Measurements from ENCODE around the gene SLC25A43.
"Not testable (repeated sequence)": the region's sequence is repeated elsewhere in the genome, so short reads cannot be mapped to it uniquely, and the experiment has no call there.

Gene SLC25A43

GRCh38 chrX:119398974-119399771, at the start of gene SLC25A43:
Gene SLC25A43, plus strand, starts transcription at chrX:119399336. Its CDS starts 68 bp downstream, at chrX:119399404.
- peak; percentile 17 for DNase-seq (ENCODE audit: low spot score)

GRCh38 chrX:119359618-119360382, 39.3 kb upstream of the SLC25A43 start:
- DNase-seq (ENCODE audit: low spot score), result no peak

GRCh38 chrX:119361451-119361850, 37.7 kb upstream of the SLC25A43 start:
- not testable (repeated sequence) for DNase-seq (ENCODE audit: low spot score)

DNA sequence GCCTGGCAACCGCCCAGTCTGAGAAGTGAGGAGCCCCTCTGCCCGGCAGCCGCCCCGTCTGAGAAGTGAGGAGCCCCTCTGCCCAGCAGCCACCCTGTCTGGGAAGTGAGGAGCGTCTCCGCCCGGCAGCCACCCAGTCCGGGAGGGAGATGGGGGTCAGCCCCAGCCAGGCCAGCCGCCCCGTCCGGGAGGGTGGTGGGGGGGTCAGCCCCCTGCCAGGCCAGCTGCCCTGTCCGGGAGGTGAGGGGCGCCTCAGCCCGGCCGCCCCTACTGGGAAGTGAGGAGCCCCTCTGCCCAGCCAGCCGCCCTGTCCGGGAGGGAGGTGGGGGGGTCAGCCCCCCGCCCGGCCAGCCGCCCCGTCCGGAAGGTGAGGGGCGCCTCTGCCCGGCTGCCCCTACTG, 37.1 kb upstream of the SLC25A43 start:
- DNase-seq (ENCODE audit: low spot score), result not testable (repeated sequence)

DNA sequence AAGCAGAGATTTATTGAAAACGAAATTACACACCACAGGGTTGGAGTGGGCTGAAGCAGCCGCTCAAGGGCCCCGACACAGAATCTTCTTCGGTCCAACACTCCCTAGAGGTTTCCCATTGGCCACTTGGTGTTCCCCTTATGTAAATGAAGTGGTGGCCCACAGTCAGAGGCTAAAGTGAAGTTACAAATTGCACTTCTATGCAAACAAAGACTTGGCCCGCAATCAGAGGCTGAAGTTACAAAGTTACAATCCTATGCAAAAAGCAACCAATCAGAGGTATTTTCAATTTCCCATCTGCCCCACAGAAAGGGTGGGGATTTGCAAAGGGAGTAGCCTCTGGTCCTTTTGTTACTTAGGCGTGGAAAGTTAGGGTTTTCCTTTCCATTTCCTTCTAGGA, 35.7 kb upstream of the SLC25A43 start:
- no peak for DNase-seq (ENCODE audit: low spot score)

DNA sequence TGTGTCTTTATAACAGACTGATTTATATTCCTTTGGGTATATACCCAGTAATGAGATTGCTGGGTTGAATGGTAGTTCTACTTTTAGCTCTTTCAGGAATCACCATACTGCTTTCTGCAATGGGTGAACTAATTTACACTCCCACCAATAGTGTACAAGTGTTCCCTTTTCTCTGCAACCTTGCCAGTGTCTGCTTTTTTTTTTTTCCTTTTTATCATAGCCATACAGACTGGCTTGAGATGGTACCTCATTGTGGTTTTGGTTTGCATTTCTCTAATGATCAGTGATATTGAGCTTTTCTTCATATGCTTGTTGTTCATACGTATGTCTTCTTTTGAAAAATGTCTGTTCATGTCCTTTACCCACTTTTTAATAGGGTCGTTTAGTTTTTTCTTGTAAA, 27.3 kb upstream of the SLC25A43 start:
- not testable (repeated sequence) for DNase-seq (ENCODE audit: low spot score)

DNA sequence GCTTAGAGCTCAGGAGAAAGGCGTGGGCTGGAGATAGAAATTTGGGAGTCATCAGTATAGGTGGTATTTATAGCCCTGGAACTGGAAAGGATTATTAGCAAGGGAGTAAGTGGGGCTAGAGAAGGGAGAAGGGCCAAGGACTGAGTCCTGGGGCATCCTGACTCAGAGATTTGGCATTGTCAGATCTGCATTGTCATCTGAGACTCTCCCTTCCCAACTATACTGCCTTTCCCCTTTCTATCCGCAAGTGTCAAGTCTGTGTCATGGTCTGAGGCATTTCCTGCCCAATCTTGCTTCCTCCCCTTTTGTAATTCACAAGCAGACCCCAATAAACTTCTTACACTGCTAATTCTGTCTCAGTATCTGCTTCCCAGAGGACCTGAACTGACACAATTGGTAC, 24.4 kb upstream of the SLC25A43 start:
- no peak for DNase-seq (ENCODE audit: low spot score)

- DNase-seq (ENCODE audit: low spot score), result no peak
These were observed 23.6 kb upstream of the SLC25A43 start for GRCh38 chrX:119375561-119375960.

GRCh38 chrX:119376312-119376711, 22.8 kb upstream of the SLC25A43 start:
- DNase-seq (ENCODE audit: low spot score), result no peak

GRCh38 chrX:119381349-119381944, 17.7 kb upstream of the SLC25A43 start:
- no peak for DNase-seq (ENCODE audit: low spot score)

- no peak for DNase-seq (ENCODE audit: low spot score)
These were observed 16.5 kb upstream of the SLC25A43 start for GRCh38 chrX:119382606-119383005.

DNA sequence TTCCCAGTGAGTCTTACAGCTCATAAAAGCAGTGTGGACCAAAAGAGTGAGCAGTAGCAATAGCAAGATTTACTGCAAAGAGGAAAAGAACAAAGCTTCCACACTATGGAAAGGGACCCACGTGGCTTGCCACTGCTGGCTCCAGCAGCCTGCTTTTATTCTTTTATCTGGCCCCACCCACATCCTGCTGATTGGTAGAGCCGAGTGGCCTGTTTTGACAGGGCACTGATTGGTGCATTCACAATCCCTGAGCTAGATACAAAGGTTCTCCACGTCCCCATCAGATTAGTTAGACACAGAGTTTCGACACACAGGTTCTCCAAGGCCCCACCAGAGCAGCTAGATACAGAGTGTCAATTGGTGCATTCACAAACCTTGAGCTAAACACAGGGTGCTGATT, 12.5 kb upstream of the SLC25A43 start:
- DNase-seq (ENCODE audit: low spot score), result not testable (repeated sequence)

DNA sequence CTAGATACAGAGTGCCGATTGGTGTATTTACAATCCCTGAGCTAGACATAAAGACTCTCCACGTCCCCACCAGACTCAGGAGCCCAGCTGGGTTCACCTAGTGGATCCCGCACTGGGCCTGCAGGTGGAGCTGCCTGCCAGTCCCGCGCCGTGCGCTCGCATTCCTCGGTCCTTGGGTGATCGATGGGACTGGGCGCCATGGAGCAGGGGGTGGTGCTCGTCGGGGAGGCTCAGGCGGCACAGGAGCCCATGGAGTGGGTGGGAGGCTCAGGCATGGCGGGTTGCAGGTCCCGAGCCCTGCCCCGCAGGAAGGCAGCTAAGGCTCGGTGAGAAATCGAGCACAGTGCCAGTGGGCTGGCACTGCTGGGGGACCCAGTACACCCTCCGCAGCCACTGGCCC, 11.7 kb upstream of the SLC25A43 start:
- DNase-seq (ENCODE audit: low spot score), result not testable (repeated sequence)

- no peak for DNase-seq (ENCODE audit: low spot score)
These were observed 9.9 kb upstream of the SLC25A43 start for GRCh38 chrX:119389214-119389613.

DNA sequence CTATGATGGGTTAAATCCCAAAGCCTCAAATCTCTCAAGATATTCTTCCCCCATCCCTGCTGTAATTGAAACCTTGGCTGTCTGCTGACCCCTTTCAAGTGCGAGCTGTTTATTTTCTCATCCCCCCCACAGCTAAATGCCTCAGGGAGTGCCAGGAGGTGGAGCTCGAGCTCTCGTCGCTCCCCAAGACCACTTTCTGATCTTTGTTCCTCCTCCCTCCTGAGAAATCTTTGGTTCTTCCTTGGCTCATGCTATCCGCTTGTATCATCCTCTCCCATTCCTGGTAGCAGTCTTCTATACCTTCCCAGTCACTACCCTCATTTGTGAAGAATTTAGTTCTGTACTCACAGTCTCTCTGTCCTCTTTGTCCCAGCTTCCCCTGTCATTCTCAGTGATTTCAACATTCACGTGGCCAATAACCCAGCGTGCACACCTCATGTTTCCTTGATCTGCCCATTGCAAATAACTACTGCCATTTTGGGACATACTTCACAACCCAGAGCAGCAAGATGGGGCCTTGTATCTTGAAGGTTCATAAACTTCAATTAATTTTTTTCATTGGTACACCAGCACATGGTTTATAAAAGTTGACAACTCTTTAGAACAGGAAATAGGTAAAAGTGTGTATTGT, 9.2 kb upstream of the SLC25A43 start:
- DNase-seq (ENCODE audit: low spot score), result no peak

DNA sequence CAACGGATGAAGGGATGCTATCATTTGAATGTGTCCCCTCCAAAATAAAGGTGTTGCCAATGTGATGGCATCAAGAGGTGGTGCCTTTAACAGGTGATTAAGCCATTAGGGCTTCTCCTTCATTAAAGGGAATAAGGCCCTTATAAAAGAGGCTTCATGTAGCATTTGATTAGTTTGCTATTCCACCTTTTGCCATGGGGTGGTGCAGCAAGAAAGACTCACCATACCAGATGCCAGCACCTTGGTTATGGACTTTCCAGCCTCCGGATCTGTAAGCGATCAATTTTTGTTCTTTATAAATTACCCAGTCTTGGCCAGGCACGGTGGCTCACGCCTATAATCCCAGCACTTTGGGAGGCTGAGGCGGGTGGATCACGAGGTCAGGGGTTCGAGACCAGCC, 7.9 kb upstream of the SLC25A43 start:
- no peak for DNase-seq (ENCODE audit: low spot score)

- no peak for DNase-seq (ENCODE audit: low spot score)
These were observed 6.0 kb upstream of the SLC25A43 start for GRCh38 chrX:119393144-119393543.

GRCh38 chrX:119398587-119398973, 556 bp upstream of the SLC25A43 start:
- peak; percentile 3 for DNase-seq (ENCODE audit: low spot score)

DNA sequence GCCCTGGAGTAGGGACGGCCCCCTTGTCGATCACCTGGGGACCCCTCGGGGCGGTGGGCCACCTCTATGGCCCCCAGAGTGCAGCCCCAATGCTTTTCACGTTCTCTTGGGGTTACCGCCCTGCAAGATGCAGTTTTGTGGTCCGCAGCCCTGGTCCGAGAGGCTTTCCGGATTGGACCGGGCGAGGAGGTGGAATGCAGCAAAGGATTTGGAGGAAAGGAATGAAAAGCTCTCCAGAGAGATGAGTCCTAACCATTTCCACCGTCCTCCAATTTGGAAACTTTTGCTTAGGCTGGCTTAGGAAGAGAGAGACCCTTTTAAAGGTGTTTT, 601 bp downstream of the SLC25A43 start:
- DNase-seq (ENCODE audit: low spot score), result no peak

DNA sequence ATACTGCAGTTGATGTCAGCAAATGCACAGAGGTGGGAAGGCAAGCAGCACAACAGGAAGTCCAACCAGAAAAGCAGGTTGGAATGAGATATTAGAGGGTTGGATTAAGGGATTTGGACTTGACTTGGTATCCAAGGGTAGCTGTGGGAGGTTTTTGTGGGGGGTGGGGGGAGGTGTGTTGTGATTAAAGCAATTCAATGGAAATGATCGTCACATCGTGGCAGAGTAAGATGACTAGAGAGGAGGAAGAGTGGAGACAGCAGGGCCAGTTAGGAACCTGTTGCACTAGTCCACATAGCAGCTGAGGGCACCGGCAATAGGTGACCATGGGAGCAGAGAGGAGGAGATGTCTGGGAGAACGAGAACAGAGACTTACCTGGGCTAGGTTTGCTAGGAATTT, 2.4 kb downstream of the SLC25A43 start:
- DNase-seq (ENCODE audit: low spot score), result no peak

- DNase-seq (ENCODE audit: low spot score), result no peak
These were observed 3.5 kb downstream of the SLC25A43 start for GRCh38 chrX:119402588-119402987.

DNA sequence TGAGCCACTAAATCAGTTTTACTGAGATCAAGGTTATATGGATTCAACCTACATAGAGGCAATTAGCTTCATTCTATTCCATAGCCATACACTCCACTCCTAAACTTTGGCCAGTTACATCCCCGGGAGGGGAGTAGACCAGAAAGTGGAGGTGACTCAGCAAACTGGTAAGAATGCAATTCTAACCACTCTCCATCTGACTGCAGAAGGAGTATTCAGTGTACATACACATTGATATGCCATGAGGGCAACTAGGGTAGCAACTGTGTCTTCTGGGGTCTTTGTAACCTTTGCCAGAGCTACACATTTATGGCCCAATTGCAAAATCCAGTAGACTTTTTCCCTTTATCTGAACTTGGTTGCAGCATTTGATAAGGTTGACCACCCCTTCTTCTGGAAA, 7.6 kb downstream of the SLC25A43 start:
- no peak for DNase-seq (ENCODE audit: low spot score)

DNA sequence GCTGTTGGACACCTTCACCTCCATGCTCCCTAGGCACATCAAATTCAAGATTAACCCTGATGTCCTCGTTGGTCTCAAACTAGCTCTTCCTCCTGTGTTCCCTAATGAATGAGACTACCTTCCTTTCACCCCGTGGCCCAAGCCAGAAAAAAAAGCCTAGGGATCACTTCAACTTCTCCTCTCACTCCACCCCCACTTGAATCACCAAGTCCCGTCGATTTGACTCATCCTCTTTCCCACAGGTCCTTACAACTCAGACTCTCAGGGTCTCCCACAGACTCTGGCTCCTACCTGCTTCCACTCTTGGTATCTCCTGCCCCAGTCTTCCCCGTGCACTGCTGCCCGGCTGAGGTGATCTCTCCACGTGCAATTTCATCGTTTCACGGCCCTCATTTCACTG, 8.5 kb downstream of the SLC25A43 start:
- no peak for DNase-seq (ENCODE audit: low spot score)
